ENCODE data around the gene CNTNAP5. TPM values are rescaled to one million over a fixed set of nuclear protein-coding genes. Genes with fewer than 3 reads are reported as not detected.

The CNTNAP5 gene
- total and polyA plus RNA-seq, 2 of the 8 experiments (the other 6 are each of a cell fraction or from before 2014, with no cell fraction given), result 0.11 to 0.76 TPM

GRCh38 chr2:124343827-124344498 is 318.9 kb downstream of the CNTNAP5 start:
- no peaks in the 10 kb centered on the region for H3K36me3 ChIP-seq (ENCODE audit: control insufficient read depth in 2 of 4, insufficient read depth in 4 of 4, low read length in 3 of 4)
- H3K79me1 ChIP-seq (ENCODE audit: low read depth, low read length), result no peaks in the 10 kb centered on the region
- H3K79me2 ChIP-seq (ENCODE audit: control insufficient read depth in 1 of 2, insufficient read depth in 2 of 2, low read length in 2 of 2), result no peaks in the 10 kb centered on the region
- no peak overlapping the region for H2BK120ac ChIP-seq (replicated peaks; ENCODE audit: low read depth, low read length)
- DNase-seq (ENCODE audit: low read depth in 1 of 2, low spot score in 2 of 2), result no peak
- ChIA-PET CTCF (ENCODE audit: partially characterized antibody) (no interaction called here), POLR2A (ENCODE audit: partially characterized antibody) (no interaction called here)
- no peak overlapping the region for H3K27ac ChIP-seq (ENCODE audit: low read depth, low read length)
- no peaks in the 10 kb centered on the region for H3K23me2 ChIP-seq (ENCODE audit: low read depth, low read length)
- no peaks in the 10 kb centered on the region for H3K4me1 ChIP-seq (replicated peaks in 1 of 4; ENCODE audit: control insufficient read depth in 3 of 4, insufficient read depth in 4 of 4, low read length in 3 of 4)
- H3K18ac ChIP-seq (ENCODE audit: extremely low read depth, low read length), result no peak overlapping the region
- H3K27me3 ChIP-seq (replicated peaks in 1 of 4; ENCODE audit: control insufficient read depth in 3 of 4, extremely low read depth in 1 of 4, insufficient read depth in 3 of 4, low read length in 3 of 4), result no peaks in the 10 kb centered on the region
- H3K14ac ChIP-seq (ENCODE audit: insufficient read length), result no peak overlapping the region
- H3K4me3 ChIP-seq (ENCODE audit: extremely low read depth in 1 of 4, insufficient read depth in 2 of 4, low read depth in 3 of 4, low read length in 4 of 4), result no peak overlapping the region
- no peak overlapping the region for H3K9ac ChIP-seq (replicated peaks in 1 of 4; ENCODE audit: extremely low read depth in 1 of 4, low read depth in 3 of 4, low read length in 3 of 4)
- no peak overlapping the region for H4K91ac ChIP-seq (replicated peaks; ENCODE audit: insufficient read length, low read length)
- no peak overlapping the region for H3K4ac ChIP-seq (replicated peaks; ENCODE audit: insufficient read length, low read depth, low read length)
- no peak overlapping the region for H2BK5ac ChIP-seq (ENCODE audit: low read depth, low read length)
- no peak overlapping the region for H2AK5ac ChIP-seq (ENCODE audit: low read depth, low read length)
- H4K20me1 ChIP-seq (replicated peaks in 1 of 2; ENCODE audit: control insufficient read depth in 1 of 2, insufficient read depth in 2 of 2, low read length in 2 of 2), result no peaks in the 10 kb centered on the region
- no peak overlapping the region for H3K56ac ChIP-seq (replicated peaks; ENCODE audit: insufficient read length, low read depth, low read length)
- TF ChIP-seq GTF2F1 (IDR thresholded peaks at IDR 0.05; ENCODE audit: borderline replicate concordance, low read depth, low read length) (no peak), TAF1 (IDR thresholded peaks at IDR 0.05; ENCODE audit: low read depth, low read length) (no peak), RBBP5 (IDR thresholded peaks at IDR 0.05; ENCODE audit: borderline replicate concordance, low read depth, low read length) (no peak), KDM4A (IDR thresholded peaks at IDR 0.05; ENCODE audit: low read depth, low read length, severe bottlenecking) (no peak), RXRA (IDR thresholded peaks at IDR 0.05; ENCODE audit: insufficient read depth, low read depth, low read length) (no peak), TEAD4 (IDR thresholded peaks at IDR 0.05; ENCODE audit: low read depth, low read length) (no peak), RNF2 (IDR thresholded peaks at IDR 0.05; ENCODE audit: borderline replicate concordance, low read depth, low read length, missing control alignments, poor library complexity, severe bottlenecking) (no peak), JUND (IDR thresholded peaks at IDR 0.05; ENCODE audit: low read length) (no peak), SP4 (IDR thresholded peaks at IDR 0.05; ENCODE audit: low read length) (no peak), ASH2L (IDR thresholded peaks at IDR 0.05; ENCODE audit: low read length) (no peak), POU5F1 (IDR thresholded peaks at IDR 0.05; ENCODE audit: low read depth, low read length) (no peak), POLR2A (IDR thresholded peaks at IDR 0.05; ENCODE audit: control extremely low read depth in 1 of 2, low read depth in 2 of 2, low read length in 2 of 2) (no peak), CBX8 (IDR thresholded peaks at IDR 0.05; ENCODE audit: borderline replicate concordance, low read depth, low read length) (no peak)
- no peak overlapping the region for H4K5ac ChIP-seq (ENCODE audit: insufficient read length, low read depth, low read length)
- no peak for FAIRE-seq
- H3K9me3 ChIP-seq (ENCODE audit: insufficient read depth in 2 of 2, low read depth in 1 of 2, low read length in 1 of 2), result no peaks in the 10 kb centered on the region
- H2BK12ac ChIP-seq (ENCODE audit: low read depth, low read length), result no peak overlapping the region
- 94% methylated on average over 4 of the region's 4 CpGs; no CpG with 5 or more reads in 1 of the 2 experiments for WGBS, 2 experiments (ENCODE audit: extremely low coverage in 1 of 2, insufficient coverage in 1 of 2, insufficient read length in 1 of 2, insufficient replicate concordance in 2 of 2, low coverage in 1 of 2, low lambda C conversion rate in 2 of 2, missing lambda C conversion rate in 1 of 2)
- H2BK20ac ChIP-seq (ENCODE audit: low read length), result no peak overlapping the region
- H2AFZ ChIP-seq (ENCODE audit: low read length), result no peak overlapping the region
- no peak overlapping the region for H3K23ac ChIP-seq (ENCODE audit: insufficient read length)
- no peak overlapping the region for H2BK15ac ChIP-seq (ENCODE audit: low read length)
- no peak overlapping the region for H4K8ac ChIP-seq (ENCODE audit: extremely low read depth, insufficient read depth, low read length)
- H3K4me2 ChIP-seq (ENCODE audit: insufficient read depth in 1 of 2, low read depth in 2 of 2, low read length in 2 of 2), result no peak overlapping the region

Measured in H1 (cell line).